HG03432 (cell line): ENCODE measurements around the gene EIPR1.
A peak's percentile ranks its signal among the peaks of the same experiment; 100 is the strongest.

Experiments
- ATAC-seq: cut with Tn5 transposase; IDR thresholded peaks from one replicate; pipeline ENCODE4 v1.9.1; 2021; ENCODE audit warnings: mild to moderate bottlenecking, moderate library complexity; ENCODE audit not compliant: unreplicated experiment

The EIPR1 gene

GRCh38 chr2:3309496-3310355 lies 67.9 kb downstream of the EIPR1 start:
- no peak for ATAC-seq

- ATAC-seq = no peak
These were observed 69.7 kb downstream of the EIPR1 start for GRCh38 chr2:3307901-3308300.

GRCh38 chr2:3307236-3307635 lies 70.4 kb downstream of the EIPR1 start:
- ATAC-seq = no peak

GRCh38 chr2:3305952-3306351 lies 71.7 kb downstream of the EIPR1 start:
- no peak for ATAC-seq

- no peak for ATAC-seq
These were observed 72.2 kb downstream of the EIPR1 start for GRCh38 chr2:3305431-3305830.

GRCh38 chr2:3303583-3304406 lies 73.8 kb downstream of the EIPR1 start:
- peak; percentile 100 for ATAC-seq

- ATAC-seq = peak; percentile 15
These were observed 74.7 kb downstream of the EIPR1 start for GRCh38 chr2:3302751-3303582.

GRCh38 chr2:3302421-3302750 lies 75.2 kb downstream of the EIPR1 start:
- no peak for ATAC-seq

- ATAC-seq = no peak
These were observed 76.6 kb downstream of the EIPR1 start for GRCh38 chr2:3301001-3301400.

GRCh38 chr2:3300224-3300995 lies 77.2 kb downstream of the EIPR1 start:
- ATAC-seq = no peak

GRCh38 chr2:3299703-3300102 lies 77.9 kb downstream of the EIPR1 start:
- no peak for ATAC-seq

- ATAC-seq = no peak
These were observed 78.5 kb downstream of the EIPR1 start for GRCh38 chr2:3299130-3299529.

GRCh38 chr2:3298191-3298590 lies 79.4 kb downstream of the EIPR1 start:
- ATAC-seq = no peak

GRCh38 chr2:3297523-3297922 lies 80.1 kb downstream of the EIPR1 start:
- no peak for ATAC-seq

GRCh38 chr2:3296182-3296972 lies 81.2 kb downstream of the EIPR1 start:
- no peak for ATAC-seq

- no peak for ATAC-seq
These were observed 83.1 kb downstream of the EIPR1 start for GRCh38 chr2:3294493-3294892.

- ATAC-seq = no peak
These were observed 83.5 kb downstream of the EIPR1 start for GRCh38 chr2:3294069-3294468.

GRCh38 chr2:3293221-3293620 lies 84.4 kb downstream of the EIPR1 start:
- no peak for ATAC-seq

- ATAC-seq = no peak
These were observed 85.2 kb downstream of the EIPR1 start for GRCh38 chr2:3292416-3292815.

GRCh38 chr2:3291750-3292149 lies 85.9 kb downstream of the EIPR1 start:
- no peak for ATAC-seq
